HG03095 (cell line): ENCODE results near the gene PLA2G4A.
A peak's percentile ranks its signal among the peaks of the same experiment; 100 is the strongest.

Source experiments
- ATAC-seq: cut with Tn5 transposase; IDR thresholded peaks from one replicate; pipeline ENCODE4 v1.9.1; 2021; ENCODE audit warnings: moderate library complexity; ENCODE audit not compliant: unreplicated experiment

The PLA2G4A gene

DNA sequence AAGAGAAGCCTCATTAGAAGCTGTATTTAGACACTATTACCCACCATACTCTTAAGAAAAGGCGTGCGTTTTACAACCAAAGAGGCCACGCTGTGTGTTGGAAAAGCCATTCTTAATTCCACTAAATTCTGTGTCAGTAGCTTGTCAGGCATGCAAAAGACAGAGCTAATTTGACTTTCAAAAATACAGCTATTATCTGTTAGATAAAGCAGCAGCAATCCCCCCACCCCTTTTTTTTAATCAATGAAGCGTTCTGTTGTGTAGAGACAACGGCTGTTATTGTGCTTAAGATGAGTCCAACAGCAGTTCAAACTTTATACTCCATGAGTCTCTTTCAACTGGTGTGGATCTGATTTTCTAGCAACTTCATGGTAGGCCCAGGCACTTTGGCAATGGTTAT, 43.5 kb downstream of the PLA2G4A start:
- no peak for ATAC-seq

- ATAC-seq, result no peak
Observed at GRCh38 chr1:186873687-186874086, 44.9 kb downstream of the PLA2G4A start.

GRCh38 chr1:186875896-186876835, 47.4 kb downstream of the PLA2G4A start:
- no peak for ATAC-seq

DNA sequence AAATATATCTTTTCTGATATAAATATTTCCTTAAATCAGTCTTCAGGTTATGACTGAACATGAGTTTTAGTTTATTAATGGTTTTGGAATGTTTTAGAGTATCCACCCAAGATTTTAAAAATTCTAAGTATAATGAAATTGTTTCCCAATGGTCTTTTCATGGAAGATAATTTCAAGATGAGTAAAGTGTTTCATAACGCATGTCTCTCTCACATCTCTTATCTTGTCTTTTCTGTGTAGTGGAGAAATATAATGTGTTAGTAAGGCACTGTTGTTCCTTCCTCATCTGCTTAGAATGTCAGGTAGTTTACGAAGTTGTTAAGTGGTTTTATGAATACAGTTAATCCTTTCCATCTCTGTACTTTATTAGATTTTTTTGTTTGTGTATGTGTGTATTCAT, 49.6 kb downstream of the PLA2G4A start:
- ATAC-seq, result no peak

DNA sequence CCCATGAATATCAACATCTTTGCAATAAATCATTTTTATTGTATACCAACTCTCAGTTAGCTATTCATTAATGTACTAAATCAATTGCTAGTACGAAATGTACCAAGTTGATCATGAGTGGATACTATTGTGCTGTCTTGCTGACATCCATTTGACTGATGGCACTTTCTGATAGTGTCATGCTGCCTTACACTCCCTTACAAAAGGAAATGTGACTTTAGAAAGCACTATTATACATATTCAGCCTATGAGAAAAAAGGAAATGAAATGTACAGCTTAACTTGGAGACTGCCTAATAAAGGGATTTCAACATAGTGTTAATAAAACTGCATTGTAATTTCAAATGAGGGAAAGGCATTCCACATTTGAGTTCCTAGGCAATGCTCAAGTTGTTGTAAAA, 52.2 kb downstream of the PLA2G4A start:
- ATAC-seq, result no peak

DNA sequence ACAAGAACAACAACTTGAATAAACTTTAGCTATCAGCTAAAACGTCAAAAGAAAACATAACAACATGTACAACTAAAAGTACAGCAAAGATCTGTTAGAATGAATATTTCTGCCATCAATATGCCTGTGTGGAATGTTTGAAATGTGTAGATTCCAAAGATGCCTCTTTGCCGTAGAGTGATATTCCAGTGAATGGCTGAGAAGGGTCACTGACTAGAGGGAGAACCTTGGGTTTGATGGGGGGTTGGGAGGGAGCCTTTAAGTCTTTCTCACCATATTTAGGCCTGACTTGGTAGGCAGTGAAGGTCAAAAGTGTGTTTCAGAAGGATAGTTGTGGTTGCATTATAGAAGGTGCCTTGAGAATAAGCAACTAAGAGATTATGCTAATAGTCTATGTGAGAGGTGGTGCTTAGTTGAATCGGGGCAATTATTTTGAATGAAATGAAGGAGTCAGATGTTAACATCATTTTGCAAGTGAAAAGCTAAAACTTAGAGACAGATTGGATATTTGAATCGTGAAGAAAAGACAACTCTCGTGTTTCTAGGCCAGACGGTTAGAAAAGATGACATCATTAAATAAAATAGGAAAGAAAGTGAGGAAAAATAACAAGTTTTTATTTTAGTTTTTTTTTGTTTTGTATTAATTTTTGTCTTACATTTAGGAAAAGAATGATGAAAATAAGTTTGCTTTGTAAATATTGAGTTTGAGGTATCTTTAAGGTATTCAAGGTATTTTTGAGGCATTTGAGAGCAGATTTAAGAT, 53.8 kb downstream of the PLA2G4A start:
- no peak for ATAC-seq

DNA sequence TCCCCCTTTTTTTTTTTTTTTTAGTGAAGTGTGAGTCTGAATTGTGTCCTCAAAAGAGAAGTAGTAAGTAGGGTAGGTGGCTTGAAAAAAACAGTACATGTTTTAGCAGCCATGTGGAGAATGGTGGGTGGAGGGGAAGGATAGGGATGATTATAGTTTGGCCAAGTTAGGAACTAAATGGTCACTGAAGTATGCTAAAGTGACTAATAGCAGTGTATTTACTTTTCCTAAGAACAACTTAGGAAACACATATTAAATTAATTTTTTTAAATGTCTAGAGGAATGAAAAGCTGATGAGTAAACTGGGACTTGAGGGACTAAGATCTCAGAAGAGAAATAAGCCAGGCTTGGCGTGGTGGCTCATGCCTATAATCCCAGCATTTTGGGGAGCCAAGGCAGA, 55.5 kb downstream of the PLA2G4A start:
- ATAC-seq, result no peak

GRCh38 chr1:186887203-186887602, 58.5 kb downstream of the PLA2G4A start:
- no peak for ATAC-seq

- no peak for ATAC-seq
Observed at GRCh38 chr1:186888367-186888766, 59.6 kb downstream of the PLA2G4A start.

- no peak for ATAC-seq
Observed at GRCh38 chr1:186892936-186893335, 64.2 kb downstream of the PLA2G4A start.

- ATAC-seq, result no peak
Observed at GRCh38 chr1:186894415-186894814, 65.7 kb downstream of the PLA2G4A start.

DNA sequence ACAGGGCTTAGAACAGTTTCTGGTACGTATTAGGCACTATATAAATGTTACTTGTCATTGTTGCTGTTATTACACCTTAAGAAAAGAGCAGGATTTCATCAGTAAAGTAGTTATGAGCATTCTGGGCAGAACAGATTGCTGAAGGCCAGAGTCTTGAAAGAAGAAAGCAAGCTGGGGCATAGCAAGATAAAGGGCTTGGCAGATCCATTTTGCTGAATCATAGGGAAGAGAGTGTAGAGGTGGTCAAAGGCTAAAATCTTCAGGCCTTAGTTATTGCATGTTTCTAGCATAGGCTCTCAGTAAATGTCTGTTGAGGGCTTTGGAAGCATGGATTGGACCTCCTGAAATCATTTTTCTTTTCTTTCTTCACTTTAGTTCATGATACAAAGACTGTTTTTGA, 67.5 kb downstream of the PLA2G4A start:
- ATAC-seq, result no peak

GRCh38 chr1:186897008-186897407, 68.3 kb downstream of the PLA2G4A start:
- ATAC-seq, result no peak

DNA sequence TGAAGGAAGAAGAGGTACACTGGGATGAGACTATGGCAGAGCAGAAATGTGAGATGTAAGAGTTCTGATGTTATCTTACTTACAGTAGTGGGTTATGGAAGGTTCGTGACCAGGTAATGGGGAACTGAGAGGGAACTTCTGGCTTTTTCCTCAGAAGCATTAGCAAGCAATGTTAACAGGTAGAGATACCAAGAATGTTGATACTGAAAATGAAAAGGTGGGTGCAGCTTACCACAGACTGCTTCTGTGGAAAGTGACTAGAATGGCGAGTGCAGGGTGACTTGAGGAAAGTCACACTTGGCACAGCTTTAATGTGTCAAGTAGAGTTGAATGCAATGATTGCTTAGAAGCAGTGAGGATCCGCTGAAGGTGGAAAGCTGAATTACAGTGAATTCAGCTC, 70.8 kb downstream of the PLA2G4A start:
- peak; percentile 74 for ATAC-seq

DNA sequence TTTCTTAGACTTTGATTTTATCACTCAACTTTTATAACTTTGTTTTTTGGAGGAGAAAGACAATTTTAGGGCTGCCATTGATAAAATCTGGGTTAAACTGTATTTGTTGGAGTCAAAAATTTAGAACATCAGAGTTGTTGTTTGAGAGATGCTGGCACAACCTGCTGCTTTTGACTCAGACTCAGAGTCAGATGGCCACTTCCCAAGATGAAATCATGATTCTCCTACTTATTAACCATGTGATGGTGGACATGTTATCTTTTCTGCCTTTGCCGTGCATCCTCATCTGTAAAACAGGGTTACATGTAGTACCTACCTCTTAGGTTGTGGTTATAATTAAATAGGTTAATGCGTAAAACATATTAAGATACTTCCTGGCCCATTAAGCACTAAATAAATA, 71.2 kb downstream of the PLA2G4A start:
- no peak for ATAC-seq

DNA sequence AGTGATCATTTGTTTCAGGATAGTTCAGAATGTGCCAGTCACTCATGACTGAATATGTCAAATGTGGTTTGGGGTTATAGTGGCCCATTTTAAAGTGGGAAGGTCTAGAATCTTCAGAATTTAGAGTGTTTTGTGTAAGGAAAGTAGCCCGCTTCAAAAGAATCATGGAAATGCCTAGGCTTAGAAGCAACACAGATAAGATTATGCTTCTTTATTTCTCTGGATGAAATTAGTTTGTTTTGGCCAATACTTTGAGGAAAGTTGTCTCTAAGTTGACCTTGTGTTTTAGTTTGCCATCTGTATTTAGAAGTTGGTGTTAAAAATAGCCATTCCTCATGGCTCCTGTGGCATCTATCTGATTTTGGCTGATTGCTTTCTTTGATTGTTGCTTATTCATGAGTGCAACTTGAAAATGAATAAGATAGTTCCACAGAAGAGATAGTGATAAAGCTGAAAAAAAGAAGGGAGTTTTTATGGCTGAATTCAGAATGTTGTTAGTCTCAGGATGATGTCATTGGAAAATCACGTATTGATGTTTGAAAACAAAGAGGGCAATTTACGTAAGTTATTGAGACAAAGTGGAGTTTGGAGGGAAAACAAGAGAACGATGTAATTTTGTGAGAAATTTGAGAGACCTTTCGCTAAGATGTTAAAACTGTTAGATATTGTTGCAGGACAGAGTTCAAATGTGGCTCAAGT, 71.9 kb downstream of the PLA2G4A start:
- ATAC-seq, result no peak

- no peak for ATAC-seq
Observed at GRCh38 chr1:186901631-186902030, 72.9 kb downstream of the PLA2G4A start.

- ATAC-seq, result no peak
Observed at GRCh38 chr1:186903374-186904136, 74.8 kb downstream of the PLA2G4A start.

DNA sequence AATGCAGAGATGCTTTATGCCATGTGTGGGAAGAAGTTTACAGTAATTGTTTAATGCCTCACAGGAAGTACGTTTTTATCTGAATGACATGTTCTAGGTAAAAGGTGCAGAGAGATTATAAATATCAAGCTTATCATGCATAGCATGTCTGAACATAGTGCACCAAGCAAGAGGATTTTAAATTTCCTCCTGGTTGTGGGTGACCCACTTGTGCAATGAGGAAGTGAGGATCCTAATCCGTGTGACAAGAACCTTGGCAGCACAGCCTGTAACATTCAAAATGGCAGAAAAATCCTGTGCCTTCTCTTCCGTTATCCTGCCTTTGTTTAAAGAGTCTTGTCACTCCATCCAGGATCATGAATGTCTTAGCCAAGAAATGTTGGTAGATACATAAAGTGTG, 75.6 kb downstream of the PLA2G4A start:
- no peak for ATAC-seq

DNA sequence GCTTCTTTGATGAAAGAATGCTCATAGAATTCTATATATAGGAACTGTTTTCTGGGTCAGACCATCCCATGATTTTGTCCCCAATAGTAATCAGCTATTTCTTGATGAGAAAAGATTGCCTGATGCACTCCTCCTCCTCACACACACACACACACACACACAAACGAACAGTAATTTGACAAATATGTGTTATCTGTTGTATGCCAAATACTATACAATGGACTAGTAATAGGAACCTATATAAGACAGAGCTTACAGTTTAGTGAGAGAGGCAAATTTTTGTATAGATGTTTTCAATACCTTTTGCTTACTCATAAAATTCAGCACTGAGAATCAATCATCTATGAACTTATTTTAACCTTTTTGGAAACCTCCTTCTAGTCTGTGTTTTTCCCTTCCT, 76.8 kb downstream of the PLA2G4A start:
- ATAC-seq, result no peak

DNA sequence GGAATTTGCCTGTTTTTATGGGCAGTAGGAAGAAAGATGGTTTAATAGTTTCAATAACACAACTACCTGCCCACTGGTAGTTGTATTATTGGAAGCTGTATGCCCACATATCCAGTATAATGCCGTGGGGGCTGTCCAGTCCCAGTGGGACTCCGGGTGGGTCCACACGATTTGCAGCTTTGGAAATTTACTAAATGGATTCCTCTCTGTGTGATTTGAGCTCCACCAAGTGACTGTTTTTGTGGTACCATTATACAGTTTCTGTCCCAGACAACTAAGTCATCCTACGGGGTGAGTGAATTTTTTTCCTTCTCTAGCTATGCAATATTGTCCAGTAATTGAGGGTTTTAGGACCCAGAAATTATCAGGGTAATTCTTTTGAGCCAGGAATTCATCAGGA, 86.8 kb downstream of the PLA2G4A start:
- ATAC-seq, result no peak
